Common myeloid progenitor, CD34-positive (primary cell): Measurements from ENCODE around the gene CTSO.
A peak's percentile ranks its signal among the peaks of the same experiment; 100 is the strongest.
"Not testable (repeated sequence)": the region's sequence is repeated elsewhere in the genome, so short reads cannot be mapped to it uniquely, and the experiment has no call there.

Experiments used
- CTCF ChIA-PET: fragments of 350-600 bp; sonication (Branson Sonifier 250); formaldehyde crosslinking; loops from one replicate; lab custom pipeline; 2021; ENCODE audit warnings: antibody characterized with exemption; lab: Charles Lee
- POLR2A ChIA-PET: fragments of 350-600 bp; sonication (Branson Sonifier 250); formaldehyde crosslinking; loops from one replicate; lab custom pipeline; 2021; ENCODE audit warnings: antibody characterized with exemption; lab: Charles Lee
- DNase-seq, 3 donors: peaks; one replicate each; pipeline versions ENCODE4 v3.0.0 to v3.0.0-alpha.2; 2013
- H3K27ac ChIP-seq, 2 experiments: 1 replicate in 1 of 2; 2 replicates in 1 of 2; pipeline ENCODE4 v1.7.0; 2013; ENCODE audit warnings: inconsistent platforms in 2 of 2, low read length in 2 of 2, mild to moderate bottlenecking in 2 of 2, low read depth in 1 of 2, moderate library complexity in 1 of 2; ENCODE audit not compliant: severe bottlenecking in 2 of 2, insufficient read depth in 1 of 2, poor library complexity in 1 of 2
- H3K27me3 ChIP-seq, 5 experiments: replicated peaks in 2 of 5; 1 replicate in 3 of 5; 2 replicates in 2 of 5; pipeline versions ENCODE4 v1.6.1 to v1.7.0; 2013; ENCODE audit warnings: low read length in 4 of 5, mild to moderate bottlenecking in 2 of 5, moderate library complexity in 2 of 5, inconsistent platforms in 1 of 5; ENCODE audit not compliant: insufficient read depth in 5 of 5, control insufficient read depth in 4 of 5
- H3K36me3 ChIP-seq, 4 experiments: 1 replicate in 2 of 4; 2 replicates in 2 of 4; pipeline versions ENCODE4 v1.6.1 to v1.7.0; 2013; ENCODE audit warnings: low read length in 3 of 4, control low read depth in 1 of 4, mild to moderate bottlenecking in 1 of 4; ENCODE audit not compliant: control insufficient read depth in 4 of 4, insufficient read depth in 4 of 4
- H3K4me1 ChIP-seq, 4 experiments: 1 replicate in 3 of 4; 2 replicates in 1 of 4; pipeline versions ENCODE4 v1.6.1 to v1.7.1; 2013; ENCODE audit warnings: low read length in 3 of 4, mild to moderate bottlenecking in 3 of 4, control low read depth in 1 of 4, inconsistent platforms in 1 of 4, moderate library complexity in 1 of 4; ENCODE audit not compliant: control insufficient read depth in 4 of 4, insufficient read depth in 4 of 4; ENCODE audit errors: control extremely low read depth in 1 of 4
- H3K4me3 ChIP-seq, 7 experiments: 1 replicate in 4 of 7; 2 replicates in 3 of 7; pipeline versions ENCODE4 v1.5.1 to v1.7.0; 2013; ENCODE audit warnings: mild to moderate bottlenecking in 7 of 7, low read length in 6 of 7, moderate library complexity in 6 of 7, inconsistent platforms in 2 of 7, low read depth in 2 of 7, control low read depth in 1 of 7; ENCODE audit not compliant: insufficient read depth in 4 of 7, control insufficient read depth in 1 of 7; ENCODE audit errors: extremely low read depth in 1 of 7
- H3K9me3 ChIP-seq, 5 experiments: 1 replicate in 4 of 5; 2 replicates in 1 of 5; pipeline versions ENCODE4 v1.6.1 to v1.7.1; 2013; ENCODE audit warnings: low read length in 4 of 5, mild to moderate bottlenecking in 2 of 5, inconsistent platforms in 1 of 5, low read depth in 1 of 5, moderate library complexity in 1 of 5; ENCODE audit not compliant: control insufficient read depth in 4 of 5, insufficient read depth in 2 of 5; ENCODE audit errors: control extremely low read depth in 1 of 5
- WGBS: methylation state at CpG from one replicate; pipeline ENCODE4 v1.1.5; 2013; ENCODE audit not compliant: insufficient coverage; 5-methylcytosine and 5-hydroxymethylcytosine counted together

Gene CTSO

DNA sequence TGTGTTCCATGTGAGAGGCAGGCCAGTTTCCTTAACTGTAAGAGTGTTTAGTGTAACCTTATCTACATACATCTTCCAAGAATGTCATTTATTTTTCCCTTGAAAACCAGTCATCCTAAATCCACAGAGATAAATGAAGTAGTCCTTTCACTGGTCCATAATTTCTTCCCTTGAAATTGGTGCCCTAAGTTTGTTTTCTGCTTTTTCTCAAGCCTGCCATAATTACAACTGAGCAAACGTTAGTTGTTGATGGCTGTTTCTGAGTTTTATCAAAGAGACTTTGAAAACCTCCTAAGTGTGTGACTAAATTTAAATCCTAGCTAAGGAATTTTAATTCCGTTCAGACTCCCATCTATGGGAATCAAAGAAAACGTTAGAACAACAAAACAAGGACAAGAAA is 53.8 kb downstream of the CTSO start:
- Histone ChIP-seq H3K27me3 (no peaks in the 10 kb centered on the region), H3K4me1 (no peaks in the 10 kb centered on the region), H3K4me3 (no peak overlapping the region), H3K9me3 (peaks cover 0 to 7% (median 0%) of the 10 kb centered on the region in 5 experiments), H3K36me3 (no peaks in the 10 kb centered on the region), H3K27ac (no peak overlapping the region)
- WGBS, result no CpG with 5 or more reads among the region's 3 CpGs
- ChIA-PET CTCF (no interaction called here), POLR2A (no interaction called here)
- no peak for DNase-seq

- CTCF ChIA-PET, H3K4me3 ChIP-seq, POLR2A ChIA-PET, H3K27ac ChIP-seq, H3K27me3 ChIP-seq, DNase-seq, H3K4me1 ChIP-seq, H3K9me3 ChIP-seq, H3K36me3 ChIP-seq: not testable (repeated sequence)
- WGBS, result 100% methylated on average over 1 of the region's 2 CpGs
Observed at GRCh38 chr4:155898371-155898770, 55.3 kb downstream of the CTSO start.

GRCh38 chr4:155891058-155891457 is 62.6 kb downstream of the CTSO start:
- POLR2A ChIA-PET, result no interaction called here
- CTCF ChIA-PET, result no interaction called here
- no peaks in the 10 kb centered on the region for H3K4me1 ChIP-seq
- no peaks in the 10 kb centered on the region for H3K9me3 ChIP-seq
- H3K27me3 ChIP-seq, result no peaks in the 10 kb centered on the region
- no peaks in the 10 kb centered on the region for H3K36me3 ChIP-seq
- WGBS, result 100% methylated on average over 2 of the region's 3 CpGs
- H3K4me3 ChIP-seq, result no peak overlapping the region
- no peak overlapping the region for H3K27ac ChIP-seq
- DNase-seq, result no peak

DNA sequence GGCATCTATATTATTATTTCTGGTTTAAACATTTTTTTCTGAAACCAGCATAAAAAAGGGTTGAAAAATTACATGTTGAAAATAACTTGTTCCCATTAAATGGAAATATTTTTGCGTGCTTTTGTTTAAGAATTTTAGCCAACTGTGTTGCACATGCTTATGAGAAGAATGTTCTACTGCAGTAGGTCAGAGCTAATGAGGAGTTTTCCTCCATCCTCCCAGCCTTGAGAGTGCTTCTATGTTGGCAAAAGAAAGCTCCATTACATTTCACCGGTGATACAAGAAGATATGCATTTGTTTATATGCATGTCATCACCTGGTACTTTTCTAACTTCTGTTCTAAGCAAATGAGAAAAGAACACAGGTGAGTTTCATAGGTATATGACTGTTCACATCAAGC is 63.7 kb downstream of the CTSO start:
- 100% methylated on average over 1 of the region's 2 CpGs for WGBS
- no peaks in the 10 kb centered on the region for H3K27me3 ChIP-seq
- no peaks in the 10 kb centered on the region for H3K36me3 ChIP-seq
- no peak for DNase-seq
- ChIA-PET CTCF (no interaction called here), POLR2A (no interaction called here)
- no peaks in the 10 kb centered on the region for H3K9me3 ChIP-seq
- no peak overlapping the region for H3K4me3 ChIP-seq
- no peak overlapping the region for H3K27ac ChIP-seq
- no peaks in the 10 kb centered on the region for H3K4me1 ChIP-seq

DNA sequence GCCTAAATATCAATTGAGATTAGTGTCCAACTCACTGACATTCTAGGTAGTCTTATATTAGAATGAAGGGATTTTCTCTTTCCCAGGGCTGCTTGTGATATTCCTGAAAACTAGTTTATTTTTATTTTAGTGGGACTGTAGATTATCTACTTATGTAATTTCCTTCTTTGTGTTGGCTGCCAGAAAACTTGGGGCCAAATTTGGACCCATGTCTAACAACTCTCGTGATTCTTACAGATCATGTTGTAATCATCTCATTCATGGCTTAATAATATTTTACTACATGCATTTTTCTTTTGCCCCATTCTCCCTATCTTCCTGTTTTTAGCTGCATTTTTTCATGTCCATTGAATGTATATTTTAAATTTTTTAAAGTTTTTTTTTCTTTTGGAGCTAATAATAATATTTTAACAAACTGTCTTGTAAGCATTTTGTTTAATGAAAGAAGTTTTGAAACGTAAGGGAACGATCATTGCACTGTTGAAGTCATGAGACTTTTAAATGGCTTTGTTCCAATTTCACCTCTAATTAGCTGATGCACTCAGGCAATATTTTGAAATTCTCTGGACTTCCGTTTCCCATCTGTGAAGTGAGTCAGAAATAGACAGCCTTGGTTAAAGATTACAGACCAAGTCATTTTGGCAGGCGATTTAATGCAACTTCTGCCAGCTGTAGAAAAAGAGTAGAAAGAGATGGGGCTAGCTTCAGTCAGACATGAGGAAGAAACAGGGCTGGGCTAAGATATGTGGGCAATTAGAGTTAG is 64.5 kb downstream of the CTSO start:
- DNase-seq, result peak in 2 of 3 donors; percentile 4 to 8
- Histone ChIP-seq H3K36me3 (no peaks in the 10 kb centered on the region), H3K4me3 (no peak overlapping the region), H3K4me1 (no peaks in the 10 kb centered on the region), H3K27ac (no peak overlapping the region), H3K9me3 (no peaks in the 10 kb centered on the region), H3K27me3 (no peaks in the 10 kb centered on the region)
- ChIA-PET CTCF (no interaction called here), POLR2A (no interaction called here)
- WGBS, result 96% methylated on average over 3 of the region's 5 CpGs

DNA sequence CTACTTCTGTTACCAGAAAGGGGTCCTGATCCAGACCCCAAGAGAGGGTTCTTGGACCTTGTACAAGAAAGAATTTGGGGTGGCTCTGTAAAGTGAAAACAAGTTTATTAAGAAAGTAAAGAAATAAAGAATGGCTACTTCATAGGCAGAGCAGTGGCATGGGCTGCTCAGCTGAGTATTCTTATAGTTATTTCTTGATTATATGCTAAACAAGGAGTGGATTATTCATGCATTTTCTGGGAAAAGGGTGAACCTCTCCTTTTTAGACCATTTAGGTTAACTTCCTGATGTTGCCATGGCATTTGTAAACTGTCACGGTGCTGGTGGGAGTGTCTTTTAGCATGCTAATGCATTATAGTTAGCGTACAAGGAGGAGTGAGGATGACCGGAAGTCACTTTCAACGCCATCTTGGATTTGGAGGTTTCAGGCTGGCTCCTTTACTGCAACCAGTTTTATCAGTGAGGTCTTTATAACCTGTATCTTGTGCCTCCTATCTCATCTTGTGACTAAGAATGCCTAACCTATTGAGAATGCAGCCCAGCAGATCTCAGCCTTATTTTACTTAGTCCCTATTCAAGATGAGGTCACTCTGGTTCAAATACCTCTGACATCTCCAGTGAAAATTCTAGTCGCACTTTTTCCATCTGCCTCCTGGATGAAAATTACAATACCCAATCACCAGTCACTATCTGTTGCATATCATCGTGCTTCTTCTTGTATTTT is 65.7 kb downstream of the CTSO start:
- WGBS, result 66% methylated on average over 4 of the region's 6 CpGs
- Histone ChIP-seq H3K4me3 (no peak overlapping the region), H3K27me3 (no peaks in the 10 kb centered on the region), H3K9me3 (no peaks in the 10 kb centered on the region), H3K27ac (no peak overlapping the region), H3K4me1 (no peaks in the 10 kb centered on the region), H3K36me3 (no peaks in the 10 kb centered on the region)
- POLR2A ChIA-PET, result no interaction called here
- CTCF ChIA-PET, result no interaction called here
- no peak for DNase-seq

DNA sequence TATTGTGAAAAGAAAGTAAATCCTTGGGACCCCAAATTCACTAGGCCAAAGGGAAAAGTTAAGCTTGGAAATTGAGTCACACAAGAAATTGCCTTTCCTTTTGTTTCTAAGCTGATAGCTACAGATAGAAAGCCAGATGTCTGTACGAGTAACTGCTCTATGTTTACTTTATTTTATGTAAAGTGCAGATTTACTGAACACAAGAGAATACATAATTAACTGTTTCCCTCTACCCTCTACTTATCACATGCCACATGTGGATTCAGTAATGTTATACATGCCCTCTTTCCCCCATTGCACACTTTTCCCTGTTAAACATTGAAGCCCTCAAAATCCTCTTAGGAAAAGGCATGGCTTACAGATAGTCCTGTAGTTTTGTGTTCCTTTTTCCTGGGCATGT is 66.6 kb downstream of the CTSO start:
- POLR2A ChIA-PET, result no interaction called here
- Histone ChIP-seq H3K9me3 (no peaks in the 10 kb centered on the region), H3K27ac (no peak overlapping the region), H3K36me3 (no peaks in the 10 kb centered on the region), H3K4me1 (no peaks in the 10 kb centered on the region), H3K4me3 (no peak overlapping the region), H3K27me3 (no peaks in the 10 kb centered on the region)
- CTCF ChIA-PET, result no interaction called here
- WGBS, result no CpG with 5 or more reads among the region's 1 CpG
- no peak for DNase-seq
